ENCODE data around the gene SLC26A9.
"Not testable (repeated sequence)": the region's sequence is repeated elsewhere in the genome, so short reads cannot be mapped to it uniquely, and the experiment has no call there.

SLC26A9 gene

DNA sequence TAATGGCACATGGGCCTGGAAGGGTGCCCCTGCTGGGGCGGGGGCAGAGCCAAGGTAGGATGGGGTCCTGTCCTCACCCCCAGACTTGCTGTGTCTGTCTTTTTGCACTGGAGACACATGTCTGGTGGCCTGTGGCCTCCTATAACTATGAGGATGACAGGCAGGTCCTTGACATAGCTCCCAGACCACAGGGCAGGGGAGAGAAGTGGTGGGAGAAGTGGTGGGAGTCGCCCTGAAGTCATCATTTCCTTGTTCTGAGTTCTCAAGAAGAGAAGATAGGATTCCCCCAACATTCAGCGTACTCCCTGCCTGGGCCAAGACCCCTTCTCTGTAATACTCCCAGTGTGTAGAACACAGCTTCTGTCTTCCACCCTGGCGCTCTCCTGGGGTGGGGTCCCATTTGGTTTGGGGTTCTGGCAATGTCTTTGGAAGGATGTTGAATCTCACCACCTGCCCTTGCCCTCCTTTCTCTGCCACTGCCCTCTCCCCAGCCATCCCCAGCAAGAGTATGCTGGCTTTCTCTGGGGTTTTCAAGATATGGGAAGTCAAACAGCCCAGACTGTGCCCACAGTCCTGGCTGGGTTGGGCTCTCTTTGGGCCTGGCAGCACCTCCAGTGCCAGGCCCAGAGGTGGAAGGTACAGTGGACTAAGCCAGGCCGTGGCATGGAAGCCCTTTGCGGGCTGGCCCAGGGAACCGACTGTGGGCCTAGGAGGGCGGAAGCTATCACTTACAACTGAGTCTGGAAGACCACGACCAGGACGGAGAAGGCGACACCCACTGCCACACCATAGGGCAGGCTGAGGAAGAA lies 19.4 kb downstream of the SLC26A9 start:
- no peak for DNase-seq

DNA sequence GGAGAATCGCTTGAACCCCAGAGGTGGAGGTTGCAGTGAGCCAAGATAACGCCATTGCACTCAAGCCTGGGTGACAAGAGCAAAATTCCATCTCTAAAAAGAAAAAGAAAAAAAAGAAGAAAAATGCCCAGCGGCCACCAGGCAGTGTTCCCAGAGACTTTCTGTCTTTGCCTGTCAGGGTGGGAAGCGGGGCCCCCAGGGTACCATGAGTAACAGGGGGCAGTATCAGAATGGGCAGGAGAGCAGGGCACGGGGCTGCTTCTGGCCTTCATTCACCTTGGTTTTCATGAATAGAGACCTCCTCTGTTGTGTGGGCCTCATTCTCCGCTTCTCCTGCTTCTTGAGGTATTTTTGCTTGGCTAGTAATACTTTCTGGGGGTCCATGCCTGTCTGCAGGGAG lies 20.4 kb downstream of the SLC26A9 start:
- DNase-seq: no peak

DNA sequence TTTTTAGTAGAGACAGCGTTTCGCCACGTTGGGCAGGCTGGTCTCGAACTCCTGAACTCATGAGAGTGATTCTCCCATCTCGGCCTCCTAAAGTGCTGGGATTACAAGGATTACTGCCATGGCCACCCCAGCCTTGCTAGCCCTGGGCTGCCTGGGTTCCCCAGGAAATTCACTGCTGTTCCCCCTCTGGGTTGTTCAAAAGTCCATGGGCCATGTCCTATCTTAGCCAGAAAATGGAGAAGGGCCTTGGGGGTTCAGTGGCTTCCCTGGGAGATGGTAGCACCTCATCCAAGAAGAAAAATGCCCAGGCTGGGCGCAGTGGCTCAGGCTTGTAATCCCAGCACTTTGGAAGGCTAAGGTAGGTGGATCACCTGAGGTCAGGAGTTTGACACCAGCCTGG lies 20.9 kb downstream of the SLC26A9 start:
- DNase-seq: no peak

DNA sequence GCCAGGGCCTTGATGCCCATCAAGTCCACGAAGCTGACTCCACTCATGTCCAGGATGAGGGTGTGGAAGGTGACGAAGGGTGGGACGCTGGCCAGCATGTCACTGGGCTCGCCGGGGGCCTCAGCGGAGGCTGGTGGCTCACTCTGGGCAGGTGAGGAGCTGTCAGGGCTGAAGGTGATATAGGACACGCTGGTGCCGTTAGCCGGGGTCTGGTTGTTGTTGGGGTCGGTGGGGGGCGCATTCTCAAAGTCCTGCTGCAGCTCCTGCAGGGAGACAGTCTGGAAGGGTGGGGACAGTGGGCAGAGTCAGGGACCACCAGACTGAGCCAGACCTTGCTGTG lies 21.7 kb downstream of the SLC26A9 start:
- DNase-seq: no peak

DNA sequence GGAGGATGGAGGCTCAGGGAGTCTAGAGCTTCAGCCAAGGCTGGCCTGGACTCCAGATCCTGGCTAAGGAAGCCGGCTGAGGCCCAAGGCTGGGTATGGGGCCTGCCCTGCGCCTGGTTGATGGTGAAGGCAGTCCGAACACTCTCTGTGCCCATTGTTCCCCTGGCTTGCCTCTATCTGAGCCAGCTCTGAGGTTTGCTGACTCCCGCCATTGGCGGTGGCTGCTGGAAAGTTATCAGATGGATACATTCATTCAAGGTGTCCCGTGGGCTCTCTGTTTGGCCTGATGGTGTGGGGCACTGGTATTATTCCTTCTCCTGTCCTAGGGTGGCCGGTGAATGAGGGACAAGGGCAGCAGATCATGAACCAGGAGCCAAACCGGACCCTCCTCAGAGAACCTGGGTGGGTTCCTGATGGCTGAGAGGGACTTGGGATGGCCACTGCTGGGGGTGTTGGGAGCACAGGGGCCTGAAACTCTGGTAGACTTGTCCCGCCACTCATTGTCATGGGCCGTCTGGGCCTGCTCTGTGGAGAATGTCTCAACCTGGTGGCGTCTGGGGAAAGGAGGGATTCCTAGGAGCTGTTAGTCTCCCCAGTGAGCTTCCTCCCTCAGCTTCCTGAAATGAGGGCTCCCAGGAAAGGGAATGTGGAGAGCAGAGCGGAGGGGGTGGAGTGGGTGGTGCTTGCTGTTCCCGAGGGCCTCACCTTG lies 22.2 kb downstream of the SLC26A9 start:
- DNase-seq: no peak

DNA sequence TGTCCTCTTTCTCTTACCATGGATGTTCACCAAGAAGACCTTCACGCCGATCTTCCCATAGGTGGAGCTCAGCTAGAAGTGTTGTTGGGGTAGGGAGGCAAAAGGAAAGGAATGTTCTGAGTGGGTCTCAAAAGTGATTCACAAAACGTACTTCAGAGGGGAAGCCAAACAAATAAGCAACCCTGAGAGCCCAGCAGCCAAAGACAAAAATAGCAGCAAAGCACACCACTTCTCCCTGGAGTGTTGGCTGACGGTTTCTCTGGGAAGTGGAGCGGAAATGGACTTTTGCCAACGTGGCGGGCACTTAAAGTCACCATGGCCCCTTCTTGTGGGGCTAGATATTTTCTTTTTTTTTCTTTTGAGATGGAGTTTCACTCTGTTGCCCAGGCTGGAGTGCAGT lies 23.1 kb downstream of the SLC26A9 start:
- no peak for DNase-seq

DNA sequence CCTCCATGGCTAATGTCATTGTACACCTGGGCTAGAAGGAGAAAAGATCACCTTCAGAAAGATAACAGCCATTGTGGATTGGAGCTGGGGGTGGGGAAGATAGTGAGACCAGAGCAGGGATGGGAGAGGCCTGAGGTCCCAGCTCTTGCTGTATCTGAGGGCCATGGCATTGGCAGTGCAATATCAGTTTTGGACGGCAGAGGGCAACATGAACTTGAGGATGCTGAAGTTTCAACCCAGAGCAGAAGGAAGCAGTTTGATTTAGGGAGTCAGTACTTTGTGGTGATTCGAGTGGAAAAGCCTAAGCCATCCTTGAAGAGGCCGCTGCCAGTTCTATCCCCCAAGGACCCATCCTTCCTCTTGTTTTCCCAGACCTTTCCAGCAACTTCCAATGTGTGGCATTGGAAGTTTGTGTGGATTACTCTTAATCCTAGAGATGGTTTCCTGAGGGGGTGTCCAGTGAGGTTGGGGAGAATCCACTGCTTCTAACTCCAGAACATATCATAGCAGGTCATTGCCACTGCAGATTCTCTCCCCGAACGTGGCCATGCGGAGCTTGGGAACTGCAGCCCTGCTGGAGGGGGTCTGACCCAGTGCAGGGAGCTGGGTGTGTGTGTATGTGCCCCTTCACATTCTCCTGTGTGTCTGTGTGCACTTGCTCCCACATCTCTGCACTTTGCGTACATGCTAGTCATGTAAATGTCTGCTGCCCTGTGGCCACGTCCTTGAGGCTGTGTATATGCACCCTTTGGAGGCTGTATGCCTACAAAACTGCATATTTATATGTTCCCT lies 24.1 kb downstream of the SLC26A9 start:
- peak; percentile 70 for DNase-seq

DNA sequence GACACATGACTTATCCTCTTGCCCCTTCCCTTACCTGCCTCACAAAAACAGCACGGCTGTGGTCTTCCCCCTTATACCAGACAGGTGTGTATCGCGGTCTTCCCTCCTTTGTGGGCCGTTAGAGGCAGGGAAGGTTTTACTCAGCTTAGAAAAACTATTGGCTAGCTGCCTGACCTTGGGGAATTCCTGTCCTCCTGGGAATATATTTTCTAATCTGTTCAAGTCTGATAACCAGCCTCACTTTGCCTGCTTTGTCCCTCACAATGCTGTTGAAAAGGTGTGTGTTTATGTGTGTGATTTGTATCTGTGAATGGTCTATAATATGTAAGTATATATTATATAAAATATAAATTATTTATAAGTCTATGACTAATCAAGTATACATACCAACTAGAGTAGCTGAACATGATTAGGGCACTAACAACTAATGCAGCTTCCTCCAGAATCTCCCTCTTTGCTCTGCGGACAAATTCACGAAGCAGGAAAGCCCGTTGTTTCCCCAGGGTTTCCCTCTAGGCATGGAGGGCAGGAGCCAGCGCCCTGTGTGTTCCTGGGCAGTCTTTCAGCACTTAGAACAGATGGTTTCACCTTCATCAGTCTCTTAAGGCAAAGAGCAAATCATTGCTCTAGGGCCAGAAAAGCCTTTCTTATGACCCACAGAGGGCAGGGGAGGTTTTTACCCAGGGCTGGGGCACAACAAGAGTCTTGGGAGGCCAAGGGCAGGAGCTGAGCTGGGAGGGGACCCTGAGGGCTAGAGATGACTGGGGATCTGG lies 25.6 kb downstream of the SLC26A9 start:
- no peak for DNase-seq

DNA sequence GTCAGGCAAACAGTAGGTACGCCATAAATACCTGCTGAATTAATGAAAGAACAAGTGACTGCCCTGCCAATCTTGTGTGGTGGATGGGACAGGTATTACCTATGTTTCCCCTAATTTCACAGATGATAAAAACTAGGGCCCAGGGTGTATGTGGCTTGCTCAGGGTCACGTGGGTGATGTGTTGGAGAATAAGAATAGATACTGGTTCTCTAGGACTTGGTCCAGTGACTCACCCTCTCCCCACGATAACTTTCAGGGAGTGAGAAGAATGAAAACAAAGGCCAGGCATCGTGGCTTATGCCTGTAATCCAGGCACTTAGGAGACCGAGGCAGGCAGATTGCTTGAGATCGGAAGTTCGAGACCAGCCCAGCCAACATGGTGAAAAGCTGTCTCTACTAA lies 26.7 kb downstream of the SLC26A9 start:
- no peak for DNase-seq

DNA sequence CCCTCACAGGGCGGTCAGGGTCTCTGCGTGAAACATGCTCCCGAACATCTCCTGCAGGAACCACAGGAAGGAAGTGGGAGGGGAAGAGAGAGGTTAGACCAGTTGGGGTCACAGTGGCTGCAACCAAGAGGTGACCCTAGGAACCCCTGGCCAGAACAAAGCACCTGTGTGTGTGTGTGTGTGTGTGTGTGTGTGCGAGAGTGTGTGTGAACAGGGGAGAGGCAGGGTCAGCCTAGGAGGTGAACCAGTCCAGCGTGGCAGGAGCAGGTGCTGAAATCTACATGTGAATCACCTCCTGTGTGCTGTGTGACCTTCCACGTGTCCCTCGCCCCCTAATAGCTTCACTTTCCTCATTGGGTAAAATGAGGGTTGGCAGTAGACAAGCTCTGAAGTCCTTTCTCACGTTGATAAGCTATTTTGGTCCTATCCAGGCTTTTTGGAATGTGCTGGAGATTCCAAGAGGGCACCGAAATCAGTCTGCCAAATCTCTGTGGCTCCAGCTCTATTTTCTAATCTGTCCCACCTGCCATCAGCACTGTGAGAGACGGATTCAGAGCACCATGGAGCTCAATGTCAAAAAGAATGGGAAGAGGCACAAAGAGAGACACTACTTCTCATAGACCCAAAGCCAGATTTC lies 27.8 kb downstream of the SLC26A9 start:
- no peak for DNase-seq

DNA sequence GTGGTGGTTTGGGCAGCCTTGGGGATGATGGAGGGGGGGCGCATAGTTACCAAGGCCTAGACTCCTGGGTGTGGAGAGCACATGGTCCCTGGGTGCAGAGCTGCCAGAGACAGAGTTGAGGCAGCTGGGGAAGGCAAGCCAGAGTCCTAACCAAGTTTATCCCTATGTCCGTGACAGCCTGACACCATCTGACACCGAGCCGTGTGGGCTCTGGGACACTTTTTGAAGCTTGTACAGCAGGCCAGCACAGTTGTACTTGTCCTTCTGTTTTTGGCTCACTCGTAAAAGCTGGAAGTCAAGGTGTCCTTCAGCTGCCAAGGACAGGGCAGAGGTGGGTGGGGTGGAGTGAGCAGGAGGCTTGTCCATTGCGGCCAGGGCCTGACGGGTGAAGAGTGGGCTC lies 28.5 kb downstream of the SLC26A9 start:
- DNase-seq: no peak

DNA sequence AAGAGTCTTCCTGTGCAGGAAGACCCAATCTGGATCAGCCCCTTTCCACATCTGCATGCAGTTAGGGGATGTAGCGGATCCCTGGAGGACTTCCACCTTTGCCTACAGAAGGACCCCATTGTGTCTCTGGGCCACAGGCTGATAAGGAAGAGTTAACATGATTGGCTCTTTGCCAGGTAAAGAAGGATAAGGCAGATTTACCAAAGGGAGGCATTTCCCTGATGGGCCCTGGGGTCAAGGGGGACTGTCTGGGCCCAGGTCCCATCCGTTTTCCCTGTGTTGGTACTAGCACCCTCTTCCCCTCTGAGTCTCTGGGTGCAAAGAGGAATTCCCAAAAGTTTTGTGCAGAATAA lies 29.1 kb downstream of the SLC26A9 start:
- no peak for DNase-seq

DNA sequence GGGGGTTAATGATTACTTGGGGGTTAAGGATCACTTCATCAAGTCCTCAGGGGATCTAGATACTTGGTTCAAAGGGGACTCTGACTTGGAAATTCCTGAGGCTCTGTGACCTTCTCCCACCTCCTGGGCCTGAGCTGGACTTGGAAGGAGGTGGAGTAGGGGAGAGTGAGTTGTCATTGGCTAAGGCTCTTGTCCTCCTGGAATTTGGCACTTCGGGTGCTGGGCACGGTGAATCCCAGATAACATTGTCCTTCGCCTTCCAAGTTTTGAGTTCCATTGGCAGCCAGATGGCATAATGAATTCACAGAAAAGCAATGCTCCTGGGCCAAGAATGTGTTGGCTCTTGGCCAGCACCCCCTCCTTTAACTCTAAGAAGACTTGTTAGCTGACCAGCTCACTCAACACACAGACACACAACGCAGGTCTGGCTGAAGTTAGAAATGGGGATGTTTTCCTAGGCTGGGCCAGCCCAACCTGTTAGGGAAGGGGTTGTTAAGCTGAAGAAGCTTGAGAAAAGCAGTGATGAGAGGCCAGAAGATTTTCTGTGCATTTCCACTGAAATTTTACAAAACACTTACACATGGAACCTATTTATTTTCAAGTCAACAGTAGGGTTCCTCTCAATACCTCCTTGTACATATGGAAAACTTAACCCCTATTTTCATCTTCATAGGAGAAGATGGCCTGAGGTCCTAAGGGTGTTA lies 29.7 kb downstream of the SLC26A9 start:
- DNase-seq: no peak

DNA sequence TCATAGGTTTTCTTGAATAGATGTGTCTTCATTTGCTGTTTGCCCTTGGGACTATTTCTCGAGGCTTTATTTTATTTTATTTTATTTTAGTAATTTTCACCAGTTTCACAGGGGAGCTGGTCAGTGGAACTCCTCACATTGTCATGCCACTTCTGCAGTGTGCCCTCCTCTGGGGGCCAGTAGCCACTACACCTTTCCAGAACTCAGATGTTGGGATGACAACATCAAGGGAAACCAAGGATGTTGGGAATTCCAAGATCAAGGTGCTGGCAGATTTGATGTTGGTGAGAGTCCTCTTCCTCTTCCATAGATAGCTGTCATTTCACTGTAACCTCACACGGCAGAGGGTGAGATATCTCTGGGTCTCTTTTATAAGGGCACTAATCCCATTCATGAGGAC lies 35.5 kb downstream of the SLC26A9 start:
- DNase-seq: no peak

DNA sequence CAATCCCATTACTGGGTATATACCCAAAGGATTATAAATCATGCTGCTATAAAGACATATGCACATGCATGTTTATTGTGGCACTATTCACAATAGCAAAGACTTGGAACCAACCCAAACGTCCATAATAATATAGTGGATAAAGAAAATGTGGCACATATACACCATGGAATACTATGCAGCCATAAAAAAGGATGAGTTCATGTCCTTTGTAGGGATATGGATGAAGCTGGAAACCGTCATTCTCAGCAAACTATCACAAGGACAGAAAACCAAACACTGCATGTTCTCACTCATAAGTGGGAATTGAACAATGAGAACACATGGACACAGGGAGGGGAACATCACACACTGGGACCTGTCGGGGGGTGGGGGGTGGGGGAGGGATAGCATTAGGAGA lies 38.2 kb downstream of the SLC26A9 start:
- not testable (repeated sequence) for DNase-seq

DNA sequence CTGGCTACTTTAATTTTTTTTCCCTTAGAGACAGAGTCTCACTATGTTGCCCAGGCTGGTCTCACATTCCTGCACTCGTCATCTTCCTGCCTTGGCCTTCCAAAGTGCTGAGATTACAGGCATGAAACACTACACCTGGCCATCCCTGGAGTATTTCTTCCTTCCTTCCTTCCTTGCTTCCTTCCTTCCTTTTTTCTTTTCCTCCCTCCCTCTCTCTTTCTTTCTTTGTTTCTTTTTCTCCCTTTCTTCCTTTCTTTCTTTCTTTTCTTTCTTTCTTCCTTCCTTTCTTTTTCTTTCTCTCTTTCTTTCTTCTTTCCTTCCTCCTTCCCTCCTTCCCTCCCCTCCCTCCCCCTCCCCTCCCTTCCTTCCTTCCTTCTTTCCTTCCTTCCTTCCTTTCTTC lies 46.9 kb downstream of the SLC26A9 start:
- DNase-seq: no peak

DNA sequence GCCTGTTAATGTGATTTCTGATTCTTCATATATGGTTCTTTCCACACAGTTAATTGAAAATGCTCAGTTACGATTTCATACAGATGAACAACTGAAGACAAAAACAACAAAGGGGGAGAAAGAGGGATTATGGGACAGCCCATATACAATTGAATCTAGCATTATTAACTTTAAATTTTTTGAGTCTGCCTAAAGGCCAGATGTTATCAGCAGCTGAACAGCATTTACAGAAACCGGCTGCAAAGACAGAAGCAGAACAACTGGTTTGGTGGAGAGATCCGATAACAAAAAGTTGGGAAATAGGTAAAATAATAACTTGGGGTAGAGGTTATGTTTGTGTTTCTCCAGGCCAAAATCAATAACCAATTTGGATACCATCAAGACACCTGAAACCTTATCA lies 49.1 kb downstream of the SLC26A9 start:
- DNase-seq: not testable (repeated sequence)

DNA sequence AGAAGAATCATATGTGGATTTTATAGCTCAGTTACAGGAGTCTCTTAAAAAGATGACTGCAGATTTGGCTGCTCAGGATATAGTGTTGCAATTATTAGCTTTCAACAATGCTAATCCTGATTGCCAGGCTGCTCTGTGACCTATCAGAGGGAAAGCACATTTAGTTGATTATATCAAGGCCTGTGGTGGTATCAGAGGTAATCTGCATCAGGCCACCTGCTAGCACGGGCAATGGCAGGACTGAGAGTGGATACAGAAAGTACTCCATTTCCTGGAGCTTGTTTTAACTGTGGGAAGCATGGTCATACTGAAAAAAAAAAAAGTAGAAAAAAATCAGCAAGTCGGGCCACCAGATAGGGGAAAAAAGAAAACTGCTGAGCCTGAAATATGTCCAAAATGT lies 51.1 kb downstream of the SLC26A9 start:
- DNase-seq: not testable (repeated sequence)

DNA sequence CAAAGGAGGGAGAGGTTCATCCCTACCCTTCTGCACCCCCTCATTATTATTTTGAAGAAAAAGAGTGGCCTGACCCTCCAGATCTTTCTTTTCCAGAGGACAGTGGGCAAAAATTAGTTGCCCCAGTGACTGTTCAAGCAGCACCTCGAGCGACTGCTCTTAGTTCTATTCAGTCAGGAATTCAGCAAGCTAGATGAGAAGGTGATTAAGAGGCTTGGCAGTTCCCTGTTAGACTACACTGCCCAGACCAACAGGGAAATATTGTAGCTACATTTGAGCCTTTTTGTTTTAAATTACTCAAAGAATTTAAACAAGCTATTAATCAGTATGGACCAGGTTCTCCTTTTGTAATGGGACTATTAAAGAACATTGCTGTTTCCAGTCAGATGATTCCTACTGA lies 51.8 kb downstream of the SLC26A9 start:
- DNase-seq: not testable (repeated sequence)

DNA sequence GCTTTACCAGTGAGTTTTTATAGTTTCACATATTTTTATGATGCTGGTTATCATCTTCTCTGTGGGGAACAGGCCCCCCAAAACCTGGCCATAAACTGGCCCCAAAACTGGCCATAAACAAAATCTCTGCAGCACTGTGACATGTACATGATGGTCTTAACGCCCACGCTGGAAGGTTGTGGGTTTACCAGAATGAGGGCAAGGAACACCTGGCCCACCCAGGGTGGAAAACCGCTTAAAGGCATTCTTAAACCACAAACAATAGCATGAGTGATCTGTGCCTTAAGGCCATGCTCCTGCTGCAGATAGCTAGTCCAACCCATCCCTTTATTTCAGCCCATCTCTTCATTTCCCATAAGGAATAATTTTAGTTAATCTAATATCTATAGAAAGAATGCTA lies 52.6 kb downstream of the SLC26A9 start:
- not testable (repeated sequence) for DNase-seq

DNA sequence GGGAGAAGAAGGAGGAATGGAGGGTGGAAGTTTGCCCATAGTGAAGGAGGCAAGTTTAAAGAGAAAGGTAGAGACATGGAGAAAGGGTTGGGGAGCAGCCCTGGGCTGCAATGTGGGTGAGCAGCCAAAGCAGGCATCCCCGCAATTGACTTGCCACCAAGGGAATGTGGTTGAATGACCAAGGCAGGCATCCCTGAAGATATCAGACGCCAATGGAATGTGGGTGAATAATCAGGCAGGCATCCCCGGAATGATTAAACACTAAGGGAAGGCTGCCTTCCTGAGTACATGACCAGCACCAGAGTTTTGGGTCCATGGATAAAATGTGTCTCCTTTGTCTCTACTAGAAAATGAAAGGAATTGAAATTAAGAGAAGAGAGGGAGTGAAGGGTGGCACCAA lies 53.5 kb downstream of the SLC26A9 start:
- not testable (repeated sequence) for DNase-seq

DNA sequence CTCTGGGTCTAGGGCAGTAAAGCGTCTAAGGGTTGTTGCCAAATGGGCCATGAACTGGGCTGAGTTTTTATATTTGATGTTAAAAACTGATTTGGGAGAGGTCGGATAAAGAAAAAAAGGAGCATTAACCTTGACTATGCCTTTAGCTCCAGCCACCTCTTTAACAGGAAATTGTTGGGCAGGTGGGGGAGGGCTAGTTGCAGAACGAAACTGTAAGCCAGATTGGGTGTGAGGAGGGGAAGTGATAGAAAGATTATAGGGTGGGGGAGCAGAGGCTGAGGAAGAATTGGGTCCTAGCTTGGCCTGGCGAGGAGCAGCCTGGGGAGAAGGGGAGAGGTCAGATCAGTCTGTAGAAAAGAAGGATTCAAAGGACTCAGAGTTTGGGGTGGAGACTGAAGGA lies 54.2 kb downstream of the SLC26A9 start:
- DNase-seq: not testable (repeated sequence)
